KMS-11 (cell line): Measurements from ENCODE around the gene IGF1.

ENCODE experiments used
- H2AFZ ChIP-seq: fragments of 200-600 bp; sonication (generic); 2 replicates; pipeline ENCODE4 v1.6.1; 2016; ENCODE audit warnings: antibody characterized with exemption, mixed run types, low read depth
- H3K27ac ChIP-seq: fragments of 200-600 bp; sonication (generic); 2 replicates; pipeline ENCODE4 v1.6.1; 2016; ENCODE audit warnings: mild to moderate bottlenecking, mixed run types
- H3K27me3 ChIP-seq: fragments of 200-600 bp; sonication (generic); 2 replicates; pipeline ENCODE4 v1.6.1; 2017; ENCODE audit warnings: mild to moderate bottlenecking, low read depth, mixed run types, moderate library complexity; ENCODE audit not compliant: insufficient read depth
- H3K36me3 ChIP-seq: fragments of 200-600 bp; sonication (generic); 2 replicates; pipeline ENCODE4 v1.6.1; 2017; ENCODE audit warnings: mild to moderate bottlenecking, mixed run types; ENCODE audit not compliant: insufficient read depth
- H3K4me1 ChIP-seq: fragments of 200-600 bp; sonication (generic); 2 replicates; pipeline ENCODE4 v1.6.1; 2016; ENCODE audit warnings: mild to moderate bottlenecking, low read depth, mixed run types; ENCODE audit not compliant: poor library complexity, severe bottlenecking
- H3K4me2 ChIP-seq: fragments of 200-600 bp; sonication (generic); 2 replicates; pipeline ENCODE4 v1.7.0; 2016; ENCODE audit warnings: mild to moderate bottlenecking, mixed run types
- H3K4me3 ChIP-seq: fragments of 200-600 bp; sonication (generic); IDR thresholded peaks from 2 replicates; pipeline ENCODE4 v1.6.1; 2017; ENCODE audit warnings: low read depth, low read length, mixed read lengths; ENCODE audit not compliant: insufficient read depth
- H3K79me2 ChIP-seq: fragments of 200-600 bp; sonication (generic); 2 replicates; pipeline ENCODE4 v1.6.1; 2016; ENCODE audit warnings: low read depth, mixed run types; ENCODE audit not compliant: insufficient read depth
- H3K9ac ChIP-seq: fragments of 200-600 bp; sonication (generic); 2 replicates; pipeline ENCODE4 v1.6.1; 2016; ENCODE audit warnings: mild to moderate bottlenecking, mixed run types
- H4K20me1 ChIP-seq: fragments of 200-600 bp; sonication (generic); 2 replicates; pipeline ENCODE4 v1.6.1; 2016; ENCODE audit warnings: mild to moderate bottlenecking, mixed run types; ENCODE audit not compliant: insufficient read depth
- CTCF ChIP-seq: fragments of 200-600 bp; sonication (generic); conservative IDR thresholded peaks from 2 replicates; pipeline ENCODE4 v1.6.1; 2017; ENCODE audit warnings: low read depth, mild to moderate bottlenecking, antibody characterized with exemption, low read length, moderate library complexity, mixed read lengths

Gene IGF1

GRCh38 chr12:102376181-102376747 lies 104.1 kb downstream of the IGF1 start:
- Histone ChIP-seq H3K27ac (no peak overlapping the region), H4K20me1 (no peaks in the 10 kb centered on the region), H3K27me3 (no peaks in the 10 kb centered on the region), H3K4me3 (no peak overlapping the region), H3K4me2 (no peak overlapping the region), H2AFZ (no peak overlapping the region), H3K36me3 (no peaks in the 10 kb centered on the region), H3K9ac (no peak overlapping the region), H3K4me1 (no peaks in the 10 kb centered on the region), H3K79me2 (no peaks in the 10 kb centered on the region)
- no peak for TF ChIP-seq CTCF

- Histone ChIP-seq H3K79me2 (no peaks in the 10 kb centered on the region), H3K27me3 (no peaks in the 10 kb centered on the region), H3K9ac (no peak overlapping the region), H2AFZ (no peak overlapping the region), H3K4me1 (no peaks in the 10 kb centered on the region), H3K4me3 (no peak overlapping the region), H4K20me1 (no peaks in the 10 kb centered on the region), H3K36me3 (no peaks in the 10 kb centered on the region), H3K27ac (no peak overlapping the region), H3K4me2 (no peak overlapping the region)
- no peak for TF ChIP-seq CTCF
Observed at GRCh38 chr12:102374190-102374589, 106.2 kb downstream of the IGF1 start.

DNA sequence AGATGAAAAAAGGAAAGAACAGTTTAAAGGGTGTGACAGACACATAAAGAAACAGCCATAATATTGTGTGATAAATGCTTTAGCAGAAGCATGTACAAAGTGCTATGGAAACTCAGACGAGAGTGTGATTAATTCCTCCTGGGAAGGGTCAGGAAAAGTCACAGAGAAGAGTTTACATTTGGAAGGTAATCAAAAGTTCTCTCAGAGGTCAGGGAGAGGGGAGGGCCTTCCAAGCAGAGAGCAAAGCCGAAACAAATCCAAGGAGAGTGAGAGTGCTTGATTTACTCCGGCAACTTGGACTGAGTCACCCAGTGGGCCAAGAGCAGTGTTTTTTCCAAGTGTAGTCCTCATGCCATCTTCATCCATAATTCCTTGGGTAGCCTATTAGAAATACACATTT lies 108.3 kb downstream of the IGF1 start:
- no peak overlapping the region for H3K4me2 ChIP-seq

DNA sequence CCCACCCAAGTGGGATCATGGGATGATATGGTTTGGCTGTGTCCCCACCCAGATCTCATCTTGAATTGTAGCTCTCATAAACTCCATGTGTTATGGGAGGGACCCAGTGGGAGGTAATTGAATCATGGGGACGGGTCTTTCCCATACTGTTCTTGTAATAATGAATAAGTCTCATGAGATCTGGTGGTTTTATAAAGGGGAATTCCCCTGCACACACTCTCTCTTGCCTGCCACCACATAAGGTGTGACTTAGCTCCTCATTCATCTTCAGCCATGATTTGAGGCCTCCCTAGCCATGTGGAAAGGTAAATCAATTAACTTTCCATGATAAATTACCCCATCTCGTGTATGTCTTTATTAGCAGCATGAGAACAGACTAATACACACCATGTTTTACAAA lies 109.2 kb downstream of the IGF1 start:
- H3K79me2 ChIP-seq: no peaks in the 10 kb centered on the region

More for the DNA sequence above, 108.3 kb downstream of the IGF1 start:
- H3K9ac ChIP-seq: no peak overlapping the region
- no peak for TF ChIP-seq CTCF
- H3K4me3 ChIP-seq: no peak overlapping the region
- H3K27ac ChIP-seq: no peak overlapping the region
- H3K79me2 ChIP-seq: no peaks in the 10 kb centered on the region
- H3K36me3 ChIP-seq: no peaks in the 10 kb centered on the region
- no peak overlapping the region for H2AFZ ChIP-seq
- no peaks in the 10 kb centered on the region for H3K27me3 ChIP-seq
- no peaks in the 10 kb centered on the region for H4K20me1 ChIP-seq
- H3K4me1 ChIP-seq: no peaks in the 10 kb centered on the region

More for the DNA sequence above, 109.2 kb downstream of the IGF1 start:
- Histone ChIP-seq H3K27ac (no peak overlapping the region), H3K27me3 (no peaks in the 10 kb centered on the region), H3K36me3 (no peaks in the 10 kb centered on the region), H3K4me2 (no peak overlapping the region), H3K4me1 (no peaks in the 10 kb centered on the region), H2AFZ (no peak overlapping the region), H3K4me3 (no peak overlapping the region), H3K9ac (no peak overlapping the region), H4K20me1 (no peaks in the 10 kb centered on the region)
- TF ChIP-seq CTCF: no peak
